ENCODE results near the gene CHP1. TPM values are rescaled to one million over a fixed set of nuclear protein-coding genes. Genes with fewer than 3 reads are reported as not detected.

The CHP1 gene
- total RNA-seq, 1 donor from 2014 or later: 47.9 TPM

GRCh38 chr15:41331281-41331680 is 100.2 kb downstream of the CHP1 start:
- intact Hi-C loops (cut with micrococcal nuclease): no loop called here

More at GRCh38 chr15:41331281-41331680, 100.2 kb downstream of the CHP1 start:
- Mint-ChIP-seq H3K9me3 (no peaks in the 10 kb centered on the region), H3K27me3 (no peaks in the 10 kb centered on the region), H3K27ac (peak overlapping the region; percentile 97), H3K36me3 (ENCODE audit: low read depth) (peaks cover 9% of the 10 kb centered on the region), H3K4me1 (peaks cover 29% of the 10 kb centered on the region), H3K4me3 (peak overlapping the region; percentile 100)
- POLR2A ChIA-PET: interaction anchor here (1.0 to 1.5 kb wide), 3 partner anchors 40 to 100 kb away, joined by 3 to 7 read pairs (median 3); partner anchors contain the start of gene CHP1
- DNase-seq: no peak
- ATAC-seq (ENCODE audit: low read depth): no peak
- no peak for TF ChIP-seq CTCF (IDR thresholded peaks at IDR 0.05)
- CTCF ChIA-PET: interaction anchor here (1.7 kb wide), 1 partner anchor 100 kb away, joined by 6 read pairs; the partner anchor contains the start of gene CHP1

Other genes starting within 250 kb of the CHP1 start
- 34.8 and 38.8 TPM in 2 replicates for gene INO80, start 115.0 kb upstream of the CHP1 start, total RNA-seq
- not detected in 2 replicates for gene EXD1, start 511 bp upstream of the CHP1 start, total RNA-seq
- gene OIP5, start 101.3 kb downstream of the CHP1 start, total RNA-seq: 0.62 and 1.4 TPM in 2 replicates
- 13.5 and 14.4 TPM in 2 replicates for gene NUSAP1, start 101.6 kb downstream of the CHP1 start, total RNA-seq
- gene NDUFAF1, start 171.2 kb downstream of the CHP1 start, total RNA-seq: 17.8 and 19.3 TPM in 2 replicates
- gene RTF1, start 185.8 kb downstream of the CHP1 start, total RNA-seq: 37.2 and 38.0 TPM in 2 replicates